Subcutaneous adipose tissue (tissue), 4 donors: ENCODE measurements around the gene GPC6. TPM values are rescaled to one million over a fixed set of nuclear protein-coding genes. Genes with fewer than 3 reads are reported as not detected.

Experiments used
- small RNA-seq: library from RNA; depleted of rRNA; stranded (forward); fragments of <200 nt; gene quantifications from one replicate; pipeline ENCODE3, GENCODE V24; 2016
- total RNA-seq, 4 donors: library from RNA; depleted of rRNA; stranded (reverse); fragments of >200 nt; gene quantifications; one replicate each; pipeline ENCODE4 v1.1.0, GENCODE V29; 2016
- TF ChIP-seq, protein P1 (sequence below): fragments of 450-650 bp; IDR thresholded peaks from one replicate; pipeline ENCODE4 v1.5.1; 2016; ENCODE audit warnings: low read depth, mild to moderate bottlenecking, control low read depth, antibody characterized with exemption, moderate library complexity

GPC6 gene
- total RNA-seq, 4 donors from 2014 or later, result 16.2 to 30.6 (median 26.9) TPM

GRCh38 chr13:94433055-94433961 is 1206.7 kb downstream of the GPC6 start:
- TF ChIP-seq, protein P1, sequence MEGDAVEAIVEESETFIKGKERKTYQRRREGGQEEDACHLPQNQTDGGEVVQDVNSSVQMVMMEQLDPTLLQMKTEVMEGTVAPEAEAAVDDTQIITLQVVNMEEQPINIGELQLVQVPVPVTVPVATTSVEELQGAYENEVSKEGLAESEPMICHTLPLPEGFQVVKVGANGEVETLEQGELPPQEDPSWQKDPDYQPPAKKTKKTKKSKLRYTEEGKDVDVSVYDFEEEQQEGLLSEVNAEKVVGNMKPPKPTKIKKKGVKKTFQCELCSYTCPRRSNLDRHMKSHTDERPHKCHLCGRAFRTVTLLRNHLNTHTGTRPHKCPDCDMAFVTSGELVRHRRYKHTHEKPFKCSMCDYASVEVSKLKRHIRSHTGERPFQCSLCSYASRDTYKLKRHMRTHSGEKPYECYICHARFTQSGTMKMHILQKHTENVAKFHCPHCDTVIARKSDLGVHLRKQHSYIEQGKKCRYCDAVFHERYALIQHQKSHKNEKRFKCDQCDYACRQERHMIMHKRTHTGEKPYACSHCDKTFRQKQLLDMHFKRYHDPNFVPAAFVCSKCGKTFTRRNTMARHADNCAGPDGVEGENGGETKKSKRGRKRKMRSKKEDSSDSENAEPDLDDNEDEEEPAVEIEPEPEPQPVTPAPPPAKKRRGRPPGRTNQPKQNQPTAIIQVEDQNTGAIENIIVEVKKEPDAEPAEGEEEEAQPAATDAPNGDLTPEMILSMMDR, result no peak

- TF ChIP-seq, protein P1, result no peak
Measured at GRCh38 chr13:94435604-94436226, 1209.1 kb downstream of the GPC6 start.

- TF ChIP-seq, protein P1, result no peak
Measured at GRCh38 chr13:94444826-94445225, 1218.2 kb downstream of the GPC6 start.

DNA sequence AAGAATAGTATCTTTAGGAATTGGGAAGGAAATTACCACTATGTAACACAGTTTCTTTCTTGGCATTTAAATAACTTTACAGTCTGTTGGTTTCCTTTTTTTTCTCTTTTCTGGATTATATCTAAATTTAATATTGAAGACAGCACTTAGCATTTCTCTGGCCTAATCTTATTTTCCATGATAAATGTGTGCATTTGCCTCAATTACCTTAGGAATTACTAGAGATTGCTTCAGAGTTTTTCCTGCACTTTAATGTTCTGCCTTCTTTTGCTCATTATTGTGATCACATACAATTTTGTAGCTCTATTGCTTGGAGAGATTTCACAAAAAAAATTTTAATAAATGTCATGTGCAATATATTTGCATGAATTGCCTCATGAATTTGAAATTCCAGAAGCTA is 1227.7 kb downstream of the GPC6 start:
- TF ChIP-seq, protein P1, result no peak

- TF ChIP-seq, protein P1, result no peak
Measured at GRCh38 chr13:94454906-94455305, 1228.3 kb downstream of the GPC6 start.

GRCh38 chr13:94455414-94455813 is 1228.8 kb downstream of the GPC6 start:
- TF ChIP-seq, protein P1, result no peak

Small RNAs within 50 kb of the gene (small RNA-seq; reads per million reads assigned to genes)
- gene RNA5SP35, result not detected
